CD4-positive, alpha-beta T cell treated with Interleukin-2 at 100 ng/mL for 4 hours (primary cell): Measurements from ENCODE around the gene SEPHS1.
A peak's percentile ranks its signal among the peaks of the same experiment; 100 is the strongest.

ENCODE experiments used
- DNase-seq: peaks from one replicate; pipeline ENCODE4 v3.0.0-alpha.2; 2020; ENCODE audit warnings: low spot score

SEPHS1 gene

GRCh38 chr10:13328126-13328525 is 20.0 kb downstream of the SEPHS1 start:
- no peak for DNase-seq

- DNase-seq: no peak
Observed at GRCh38 chr10:13327534-13327933, 20.6 kb downstream of the SEPHS1 start.

- no peak for DNase-seq
Observed at GRCh38 chr10:13322615-13323148, 25.4 kb downstream of the SEPHS1 start.

GRCh38 chr10:13321576-13321975 is 26.5 kb downstream of the SEPHS1 start:
- no peak for DNase-seq

GRCh38 chr10:13319166-13319565 is 28.9 kb downstream of the SEPHS1 start:
- no peak for DNase-seq

- DNase-seq: no peak
Observed at GRCh38 chr10:13317474-13317873, 30.6 kb downstream of the SEPHS1 start.

GRCh38 chr10:13316635-13317311 is 31.3 kb downstream of the SEPHS1 start:
- no peak for DNase-seq

GRCh38 chr10:13315361-13315760 is 32.7 kb downstream of the SEPHS1 start:
- no peak for DNase-seq

- no peak for DNase-seq
Observed at GRCh38 chr10:13311177-13311575, 36.9 kb downstream of the SEPHS1 start.

GRCh38 chr10:13310518-13311176 is 37.4 kb downstream of the SEPHS1 start:
- no peak for DNase-seq

- no peak for DNase-seq
Observed at GRCh38 chr10:13309792-13310191, 38.3 kb downstream of the SEPHS1 start.

- DNase-seq: no peak
Observed at GRCh38 chr10:13308096-13308495, 40.0 kb downstream of the SEPHS1 start.

GRCh38 chr10:13306103-13306502 is 42.0 kb downstream of the SEPHS1 start:
- DNase-seq: no peak

GRCh38 chr10:13302821-13303555 is 45.1 kb downstream of the SEPHS1 start:
- DNase-seq: no peak

GRCh38 chr10:13299437-13300287 is 48.4 kb downstream of the SEPHS1 start, which contains the start of gene PHYH:
Gene PHYH (minus strand): TSS chr10:13300064. CDS start chr10:13300042, 22 bp downstream.
- peak; percentile 78 for DNase-seq

GRCh38 chr10:13298748-13299436 is 49.2 kb downstream of the SEPHS1 start:
- no peak for DNase-seq

GRCh38 chr10:13296476-13296875 is 51.6 kb downstream of the SEPHS1 start:
- DNase-seq: no peak

- DNase-seq: no peak
Observed at GRCh38 chr10:13294784-13295183, 53.3 kb downstream of the SEPHS1 start.

- no peak for DNase-seq
Observed at GRCh38 chr10:13291821-13292773, 56.0 kb downstream of the SEPHS1 start.

GRCh38 chr10:13291061-13291460 is 57.0 kb downstream of the SEPHS1 start:
- no peak for DNase-seq
